A549 (cell line): Measurements from ENCODE around the gene SMURF1. TPM values are rescaled to one million over a fixed set of nuclear protein-coding genes. Genes with fewer than 3 reads are reported as not detected.

Experiments
- ATAC-seq, 2 experiments: fragments of 200-7000 bp in 1 of 2; fragments of >200 bp in 1 of 2; cut with Nextera tagmentation in 1 of 2; cut with Tn5 transposase in 1 of 2; 3 replicates each; pipeline versions ENCODE4 v1.8.0 to v1.9.1; 2018 to 2020; ENCODE audit warnings: mild to moderate bottlenecking in 1 of 2, moderate library complexity in 1 of 2
- CTCF ChIA-PET: fragments of 300-600 bp; sonication (Branson Sonifier 250); formaldehyde crosslinking; extraction: SDS; loops from one replicate; lab custom pipeline; 2021; ENCODE audit warnings: antibody characterized with exemption, inconsistent platforms; lab: Yijun Ruan, JAX
- POLR2A ChIA-PET: fragments of 350-600 bp; formaldehyde crosslinking; extraction: SDS; loops from one replicate; lab custom pipeline; 2021; ENCODE audit warnings: antibody characterized with exemption, inconsistent platforms; lab: Yijun Ruan, JAX
- DNase-seq, 2 experiments: peaks; one replicate each; pipeline versions ENCODE4 v3.0.0 to v3.0.0-alpha.2; 2011 to 2016; ENCODE audit warnings: low read depth in 1 of 2, low spot score in 1 of 2
- FAIRE-seq: peaks from 2 replicates; lab custom pipeline; 2011; peaks lifted over from hg19 to GRCh38; lab: Jason Lieb, UNC
- H3K27ac ChIP-seq, 2 experiments: fragments of >200 bp; sonication (Bioruptor Twin); formaldehyde crosslinking; 3 replicates each; pipeline ENCODE4 v1.5.1; 2016 to 2017
- H3K4me1 ChIP-seq: fragments of >200 bp; sonication (Bioruptor Twin); formaldehyde crosslinking; 3 replicates; pipeline ENCODE4 v1.6.1; 2016
- H3K4me2 ChIP-seq: fragments of >200 bp; sonication (Bioruptor Twin); formaldehyde crosslinking; 3 replicates; pipeline ENCODE4 v1.6.1; 2016
- H3K4me3 ChIP-seq: fragments of >200 bp; sonication (Bioruptor Twin); formaldehyde crosslinking; 3 replicates; pipeline ENCODE4 v1.5.1; 2016
- H3K9me3 ChIP-seq: fragments of >200 bp; sonication (Bioruptor Twin); formaldehyde crosslinking; 3 replicates; pipeline ENCODE4 v1.6.1; 2016
- ATOH8 ChIP-seq: fragments of 250-450 bp; sonication (Bioruptor Pico); IDR thresholded peaks from 2 replicates; pipeline ENCODE4 v1.5.0; 2020; ENCODE audit warnings: low read depth, mild to moderate bottlenecking, moderate library complexity
- BHLHE40 ChIP-seq: IDR thresholded peaks from 2 replicates; pipeline ENCODE4 v1.6.1; 2012; ENCODE audit warnings: low read depth, low read length, inconsistent platforms
- CBX2 ChIP-seq: fragments of 200-600 bp; sonication (generic); IDR thresholded peaks from 2 replicates; pipeline ENCODE4 v1.6.1; 2016; ENCODE audit warnings: low read depth, mild to moderate bottlenecking, borderline replicate concordance
- CBX8 ChIP-seq: fragments of 200-600 bp; sonication (generic); IDR thresholded peaks from 2 replicates; pipeline ENCODE4 v1.6.1; 2016
- CTCF ChIP-seq: fragments of >200 bp; sonication (Bioruptor Twin); formaldehyde crosslinking; IDR thresholded peaks from 3 replicates; pipeline ENCODE4 v1.5.1; 2016
- EHF ChIP-seq: fragments of 250-450 bp; sonication (Bioruptor Pico); IDR thresholded peaks from 2 replicates; pipeline ENCODE4 v1.5.0; 2020; ENCODE audit warnings: mild to moderate bottlenecking
- ELK1 ChIP-seq: fragments of 150-350 bp; IDR thresholded peaks from 2 replicates; pipeline ENCODE4 v1.6.1; 2014; ENCODE audit warnings: low read depth, mild to moderate bottlenecking, low read length
- EP300 ChIP-seq, 2 experiments: fragments of >200 bp; sonication (Bioruptor Twin); formaldehyde crosslinking; IDR thresholded peaks; 2 replicates in 1 of 2; 3 replicates in 1 of 2; pipeline ENCODE4 v1.6.1; 2016 to 2017
- HOXB13 ChIP-seq: fragments of 250-450 bp; sonication (Bioruptor Pico); IDR thresholded peaks from 2 replicates; pipeline ENCODE4 v1.5.0; 2020; ENCODE audit warnings: low read depth, mild to moderate bottlenecking, moderate library complexity
- HOXB5 ChIP-seq: fragments of 250-450 bp; sonication (Bioruptor Pico); IDR thresholded peaks from 2 replicates; pipeline ENCODE4 v1.5.0; 2020; ENCODE audit warnings: mild to moderate bottlenecking, moderate library complexity
- KDM1A ChIP-seq: fragments of 200-600 bp; sonication (generic); IDR thresholded peaks from 2 replicates; pipeline ENCODE4 v1.6.1; 2016; ENCODE audit warnings: low read depth, mild to moderate bottlenecking
- MAX ChIP-seq: IDR thresholded peaks from 2 replicates; pipeline ENCODE4 v1.6.1; 2012
- NPAS2 ChIP-seq: fragments of 250-450 bp; sonication (Bioruptor Pico); IDR thresholded peaks from 2 replicates; pipeline ENCODE4 v1.8.0; 2022; ENCODE audit warnings: mild to moderate bottlenecking, moderate library complexity, borderline replicate concordance
- RARB ChIP-seq: fragments of 250-450 bp; sonication (Bioruptor Pico); IDR thresholded peaks from 2 replicates; pipeline ENCODE4 v1.8.0; 2021; ENCODE audit warnings: mild to moderate bottlenecking, moderate library complexity
- SMC3 ChIP-seq: fragments of >200 bp; sonication (Bioruptor Twin); formaldehyde crosslinking; IDR thresholded peaks from 3 replicates; pipeline ENCODE4 v1.6.1; 2018; ENCODE audit warnings: inconsistent platforms
- TP53 ChIP-seq: fragments of 250-450 bp; sonication (Bioruptor Pico); IDR thresholded peaks from 2 replicates; pipeline ENCODE4 v1.5.0; 2021; ENCODE audit warnings: mild to moderate bottlenecking, moderate library complexity
- ZNF302 ChIP-seq: fragments of 250-450 bp; sonication (Bioruptor Pico); IDR thresholded peaks from 2 replicates; pipeline ENCODE4 v1.9.0; 2021; ENCODE audit warnings: inconsistent platforms, mild to moderate bottlenecking, moderate library complexity
- WGBS: methylation state at CpG from one replicate; pipeline ENCODE4 v1.1.6; 2017; ENCODE audit errors: missing lambda C conversion rate; 5-methylcytosine and 5-hydroxymethylcytosine counted together
- polyA plus RNA-seq, 4 experiments: library from polyadenylated mRNA; depleted of rRNA in 3 of 4; stranded (reverse); fragments of >200 nt; fragmentation: RNase III in 1 of 4; extraction: RNeasy Plus Mini Kit Qiagen cat#74134 plus additional on column Dnase treatment in 1 of 4; gene quantifications; 2 replicates in 3 of 4; 3 replicates in 1 of 4; pipeline ENCODE4 v1.2.3, GENCODE V29; 2011 to 2017

SMURF1 gene
- polyA plus RNA-seq, 2 of the 4 experiments (the other 2 are of a cell fraction), result 13.8 to 22.1 TPM

GRCh38 chr7:99189222-99189621 lies 45.3 kb upstream of the SMURF1 start:
- POLR2A ChIA-PET, result no interaction called here
- no peak for DNase-seq
- H3K4me1 ChIP-seq, result peaks cover 19% of the 10 kb centered on the region
- WGBS, result 100% methylated on average over 1 of the region's 1 CpG
- H3K4me3 ChIP-seq, result no peak overlapping the region
- ATAC-seq, result no peak
- no peak for FAIRE-seq
- no peak overlapping the region for H3K4me2 ChIP-seq
- no peak overlapping the region for H3K27ac ChIP-seq
- TF ChIP-seq HOXB13 (CRISPR knock-in tag) (no peak), ATOH8 (no peak), ELK1 (no peak), TP53 (CRISPR knock-in tag) (no peak), BHLHE40 (no peak), CBX8 (no peak), SMC3 (no peak), RARB (no peak), KDM1A (no peak)
- CTCF ChIA-PET, result interaction anchor here (0.7 to 1.3 kb wide), 3 partner anchors 12 to 122 kb away, joined by 3 to 6 read pairs (median 4); no protein-coding TSS in a partner anchor
- H3K9me3 ChIP-seq, result no peaks in the 10 kb centered on the region

GRCh38 chr7:99188221-99188620 lies 44.3 kb upstream of the SMURF1 start:
- TF ChIP-seq HOXB5 (CRISPR knock-in tag) (no peak), CBX2 (no peak), SMC3 (no peak), MAX (no peak), RARB (no peak)
- POLR2A ChIA-PET, result interaction anchor here (0.6 kb wide), 1 partner anchor 117 kb away, joined by 4 read pairs; no protein-coding TSS in a partner anchor
- no peak for ATAC-seq
- DNase-seq, result no peak
- Histone ChIP-seq H3K4me3 (no peak overlapping the region), H3K4me1 (peaks cover 9% of the 10 kb centered on the region), H3K9me3 (no peaks in the 10 kb centered on the region), H3K27ac (no peak overlapping the region), H3K4me2 (no peak overlapping the region)
- CTCF ChIA-PET, result interaction anchor here (1.3 to 1.6 kb wide), 2 partner anchors 13 to 148 kb away, joined by 3 to 6 read pairs; no protein-coding TSS in a partner anchor
- WGBS, result 92% methylated on average over 15 of the region's 15 CpGs
- no peak for FAIRE-seq

- ATAC-seq (no peak), DNase-seq (no peak), FAIRE-seq (no peak)
- no peak overlapping the region for H3K27ac ChIP-seq
- ChIA-PET CTCF (interaction anchor here (0.6 to 1.4 kb wide), 2 partner anchors 128 to 162 kb away, joined by 3 to 6 read pairs; no protein-coding TSS in a partner anchor), POLR2A (interaction anchor here (0.5 kb wide), 1 partner anchor 21 kb away, joined by 6 read pairs; no protein-coding TSS in a partner anchor)
- no peaks in the 10 kb centered on the region for H3K4me1 ChIP-seq
- no peak overlapping the region for H3K4me3 ChIP-seq
- H3K9me3 ChIP-seq, result no peaks in the 10 kb centered on the region
- TF ChIP-seq RARB (no peak), EP300 (IDR thresholded peaks at IDR 0.05) (no peak), ZNF302 (no peak), CTCF (no peak), EHF (CRISPR knock-in tag) (no peak), BHLHE40 (no peak), NPAS2 (CRISPR knock-in tag) (no peak)
- H3K4me2 ChIP-seq, result no peak overlapping the region
- 85% methylated on average over 15 of the region's 15 CpGs for WGBS
These were observed 40.8 kb upstream of the SMURF1 start for GRCh38 chr7:99184532-99185218.
